T-helper 1 cell treated with Interleukin-12 subunit alpha and Interleukin-12 subunit beta and Interleukin-4 antibody, amounts not matched to agents 30 μg/mL and 1 μg/mL, for 36 hours (primary cell): ENCODE data around the gene CNDP2.

Experiments
- H3K27ac Mint-ChIP-seq: one replicate; pipeline ENCODE4 v1.8.0; 2021; ENCODE audit warnings: mild to moderate bottlenecking, mixed read lengths
- H3K27me3 Mint-ChIP-seq: one replicate; pipeline ENCODE4 v1.8.0; 2021; ENCODE audit warnings: low read depth, mixed read lengths
- H3K36me3 Mint-ChIP-seq: one replicate; pipeline ENCODE4 v1.8.0; 2021; ENCODE audit warnings: low read depth, mixed read lengths
- H3K4me1 Mint-ChIP-seq: one replicate; pipeline ENCODE4 v1.8.0; 2021; ENCODE audit warnings: low read depth, mixed read lengths
- H3K4me3 Mint-ChIP-seq: one replicate; pipeline ENCODE4 v1.8.0; 2021; ENCODE audit warnings: mild to moderate bottlenecking, moderate library complexity, mixed read lengths
- H3K9me3 Mint-ChIP-seq: one replicate; pipeline ENCODE4 v1.8.0; 2021; ENCODE audit warnings: mixed read lengths

The CNDP2 gene

DNA sequence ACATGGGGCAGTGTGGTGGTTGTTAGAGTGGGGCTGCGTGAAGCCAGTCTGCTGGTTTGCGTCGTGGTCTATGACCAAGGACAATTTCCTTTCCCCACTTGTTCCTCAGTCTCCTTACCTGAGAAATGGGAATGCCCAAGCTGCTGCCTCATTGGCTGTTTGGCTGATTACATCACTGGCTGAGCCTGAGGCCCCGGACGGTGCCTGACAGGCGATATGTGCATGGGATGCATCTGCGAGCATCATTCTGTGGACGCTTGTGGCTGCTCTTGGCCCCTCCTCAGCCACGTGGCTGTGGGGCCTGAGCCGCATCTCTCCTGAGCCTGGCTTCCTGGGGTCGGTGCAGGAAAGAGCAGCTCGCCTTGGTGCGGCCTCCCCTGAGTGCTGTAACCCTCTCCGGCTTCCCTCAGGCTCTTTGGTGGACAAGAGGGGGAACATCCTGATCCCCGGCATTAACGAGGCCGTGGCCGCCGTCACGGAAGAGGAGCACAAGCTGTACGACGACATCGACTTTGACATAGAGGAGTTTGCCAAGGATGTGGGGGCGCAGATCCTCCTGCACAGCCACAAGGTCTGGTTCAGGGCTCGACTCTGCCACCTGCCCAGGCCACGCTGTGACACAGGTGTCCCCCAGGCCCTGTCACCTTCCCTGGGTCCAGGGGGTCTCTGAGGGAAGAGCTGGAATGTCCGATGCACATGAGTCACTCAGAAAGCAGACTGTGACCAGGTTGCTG is 17.2 kb downstream of the CNDP2 start:
- Mint-ChIP-seq H3K27ac (no peak overlapping the region), H3K36me3 (peaks cover 37% of the 10 kb centered on the region), H3K4me3 (no peak overlapping the region), H3K9me3 (no peaks in the 10 kb centered on the region), H3K4me1 (no peaks in the 10 kb centered on the region), H3K27me3 (no peaks in the 10 kb centered on the region)

DNA sequence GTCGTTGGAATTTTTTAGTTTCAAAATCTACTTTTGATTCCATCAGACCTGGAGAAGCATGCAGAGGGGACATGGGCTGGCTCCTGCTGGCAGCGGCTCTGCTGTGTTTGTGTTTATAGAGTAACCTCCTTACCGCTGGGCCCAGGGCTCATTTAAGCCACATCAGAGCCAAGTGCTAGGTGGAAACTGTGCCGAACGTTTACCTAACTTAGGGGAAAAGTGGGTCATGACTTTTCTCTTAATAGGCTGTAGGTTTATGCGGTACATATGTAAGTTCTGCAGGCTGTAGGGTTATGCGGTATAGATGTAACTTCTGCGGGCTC is 17.7 kb downstream of the CNDP2 start:
- no peaks in the 10 kb centered on the region for H3K27me3 Mint-ChIP-seq
- H3K4me3 Mint-ChIP-seq = no peak overlapping the region
- H3K4me1 Mint-ChIP-seq = no peaks in the 10 kb centered on the region
- H3K9me3 Mint-ChIP-seq = no peaks in the 10 kb centered on the region
- no peak overlapping the region for H3K27ac Mint-ChIP-seq
- peaks cover 32% of the 10 kb centered on the region for H3K36me3 Mint-ChIP-seq

DNA sequence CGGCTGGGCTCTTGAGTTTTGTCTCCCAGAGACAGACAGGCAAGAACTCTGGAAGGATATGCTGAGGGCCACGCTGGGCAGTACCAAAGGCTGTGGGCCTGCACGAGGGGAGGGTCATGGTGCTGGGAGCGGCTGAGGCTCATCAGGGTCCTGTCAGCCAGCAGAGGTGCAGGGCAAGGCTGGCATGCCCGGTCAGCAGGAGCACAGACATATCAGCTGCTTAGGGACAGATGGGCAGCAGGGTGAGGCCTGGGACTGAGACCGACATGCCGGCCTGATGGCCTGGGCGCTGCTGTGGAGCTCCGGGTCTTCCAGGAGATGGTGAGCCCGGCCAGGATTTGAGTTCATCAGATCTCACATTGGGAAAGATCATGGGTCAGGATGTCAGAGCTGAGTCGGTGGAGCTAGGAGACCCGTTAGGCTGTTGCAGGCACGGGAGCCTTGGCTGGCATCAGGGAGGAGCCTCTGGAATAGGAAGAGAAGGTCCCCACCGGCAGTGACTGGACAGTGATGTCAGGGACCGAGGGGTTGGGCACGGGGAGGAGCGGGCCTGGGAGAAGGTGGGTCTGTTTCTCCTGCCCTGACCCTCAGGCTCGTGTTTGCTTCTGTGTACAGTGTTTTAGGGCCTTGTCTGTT is 18.8 kb downstream of the CNDP2 start:
- Mint-ChIP-seq H3K27ac (no peak overlapping the region), H3K4me3 (no peak overlapping the region), H3K27me3 (no peaks in the 10 kb centered on the region), H3K9me3 (no peaks in the 10 kb centered on the region), H3K4me1 (no peaks in the 10 kb centered on the region), H3K36me3 (peaks cover 32% of the 10 kb centered on the region)

DNA sequence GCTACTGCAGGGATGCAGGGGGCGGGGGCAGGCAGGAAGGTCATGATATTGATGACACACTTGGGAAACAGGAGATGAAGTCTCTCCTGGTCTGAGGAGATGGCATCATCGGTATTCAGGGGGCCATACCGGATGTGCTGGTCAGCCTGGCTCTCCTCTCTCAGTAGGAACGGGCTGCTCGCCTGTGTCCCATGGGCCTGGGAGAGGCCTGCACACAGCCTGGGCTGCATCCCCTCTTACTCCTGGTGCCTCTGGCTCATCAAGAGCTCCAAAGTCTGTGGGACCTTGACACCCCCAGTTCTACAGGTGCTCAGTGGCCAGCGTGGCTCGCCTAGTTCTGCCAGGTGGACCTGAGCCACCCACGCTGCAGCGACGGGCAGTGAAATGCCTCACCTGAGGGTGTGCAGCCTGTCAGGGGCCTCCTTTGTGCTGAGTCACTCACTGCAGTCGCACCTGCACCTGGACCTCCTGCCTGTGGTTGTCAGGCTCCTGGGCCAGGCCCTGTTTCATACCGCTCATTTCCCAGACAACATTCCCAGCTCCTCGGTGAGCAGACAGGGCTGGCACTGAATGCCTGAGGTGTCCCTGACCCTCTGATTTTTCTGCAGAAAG is 19.6 kb downstream of the CNDP2 start:
- Mint-ChIP-seq H3K9me3 (no peaks in the 10 kb centered on the region), H3K4me3 (no peak overlapping the region), H3K27me3 (no peaks in the 10 kb centered on the region), H3K27ac (no peak overlapping the region), H3K36me3 (peaks cover 36% of the 10 kb centered on the region), H3K4me1 (no peaks in the 10 kb centered on the region)

DNA sequence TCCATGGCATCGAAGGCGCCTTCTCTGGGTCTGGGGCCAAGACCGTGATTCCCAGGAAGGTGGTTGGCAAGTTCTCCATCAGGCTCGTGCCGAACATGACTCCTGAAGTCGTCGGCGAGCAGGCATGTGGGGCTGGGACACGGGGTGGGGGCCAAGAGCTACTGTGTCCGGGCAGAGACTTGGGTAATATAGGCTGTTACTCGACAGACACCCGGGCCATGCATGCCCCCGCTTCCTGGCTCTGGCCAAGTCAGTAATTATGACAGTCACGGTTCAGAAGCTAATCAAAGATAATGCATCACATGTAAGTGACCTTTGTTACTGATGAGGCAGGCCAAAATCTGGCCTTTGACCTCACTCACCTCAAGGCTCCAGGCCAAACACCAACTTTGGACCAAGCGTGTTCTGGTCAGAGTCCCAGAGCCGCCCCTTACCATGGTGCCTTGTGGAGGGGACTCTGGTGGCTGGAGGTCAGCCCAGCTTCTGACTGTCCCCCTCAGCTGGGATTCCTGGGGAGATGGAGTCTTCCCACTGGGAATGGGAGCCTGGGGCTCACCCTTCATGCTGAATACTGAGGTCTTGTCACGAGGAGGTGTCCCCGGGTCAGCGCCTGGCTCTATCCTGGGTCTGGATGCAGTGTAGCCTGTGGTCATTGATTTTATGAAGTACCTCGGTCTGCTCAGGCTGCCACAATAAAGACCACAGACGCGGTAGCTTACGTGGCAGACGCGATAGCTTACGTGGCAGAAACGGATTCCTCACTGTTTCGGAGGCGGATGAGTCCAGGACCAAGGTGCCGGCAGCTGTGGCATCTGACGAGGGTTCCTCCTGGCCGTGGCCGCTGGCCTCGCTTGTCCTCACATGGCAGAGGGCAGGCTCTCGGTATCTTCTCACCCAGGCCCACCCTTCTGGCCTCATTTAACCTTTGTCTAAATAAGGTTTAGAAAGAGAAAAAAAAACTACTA is 20.4 kb downstream of the CNDP2 start:
- Mint-ChIP-seq H3K36me3 (peaks cover 38% of the 10 kb centered on the region), H3K27ac (no peak overlapping the region), H3K4me1 (no peaks in the 10 kb centered on the region), H3K4me3 (no peak overlapping the region), H3K9me3 (no peaks in the 10 kb centered on the region), H3K27me3 (no peaks in the 10 kb centered on the region)

DNA sequence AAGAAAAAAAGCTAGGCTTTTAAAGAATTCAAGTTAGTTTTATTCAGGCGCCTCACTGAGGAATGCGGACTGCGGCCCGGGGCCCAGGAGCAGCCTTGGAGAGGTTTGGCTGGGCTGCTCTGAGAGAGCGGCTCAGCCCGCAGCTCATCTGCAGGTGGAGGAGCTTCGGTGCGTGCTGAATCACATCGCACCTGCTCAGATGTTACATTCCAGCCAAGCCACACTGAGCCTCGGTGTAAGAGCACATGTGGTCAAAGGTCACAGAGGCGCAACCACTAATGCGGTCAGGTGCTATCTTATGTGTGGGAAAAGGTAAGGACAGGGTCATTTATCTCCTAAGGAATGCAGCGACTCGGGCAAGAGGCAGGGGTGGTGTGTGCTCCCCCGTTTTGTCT is 21.1 kb downstream of the CNDP2 start:
- no peaks in the 10 kb centered on the region for H3K9me3 Mint-ChIP-seq
- no peak overlapping the region for H3K4me3 Mint-ChIP-seq
- no peaks in the 10 kb centered on the region for H3K4me1 Mint-ChIP-seq
- H3K27me3 Mint-ChIP-seq = no peaks in the 10 kb centered on the region
- H3K36me3 Mint-ChIP-seq = peaks cover 35% of the 10 kb centered on the region
- H3K27ac Mint-ChIP-seq = no peak overlapping the region

DNA sequence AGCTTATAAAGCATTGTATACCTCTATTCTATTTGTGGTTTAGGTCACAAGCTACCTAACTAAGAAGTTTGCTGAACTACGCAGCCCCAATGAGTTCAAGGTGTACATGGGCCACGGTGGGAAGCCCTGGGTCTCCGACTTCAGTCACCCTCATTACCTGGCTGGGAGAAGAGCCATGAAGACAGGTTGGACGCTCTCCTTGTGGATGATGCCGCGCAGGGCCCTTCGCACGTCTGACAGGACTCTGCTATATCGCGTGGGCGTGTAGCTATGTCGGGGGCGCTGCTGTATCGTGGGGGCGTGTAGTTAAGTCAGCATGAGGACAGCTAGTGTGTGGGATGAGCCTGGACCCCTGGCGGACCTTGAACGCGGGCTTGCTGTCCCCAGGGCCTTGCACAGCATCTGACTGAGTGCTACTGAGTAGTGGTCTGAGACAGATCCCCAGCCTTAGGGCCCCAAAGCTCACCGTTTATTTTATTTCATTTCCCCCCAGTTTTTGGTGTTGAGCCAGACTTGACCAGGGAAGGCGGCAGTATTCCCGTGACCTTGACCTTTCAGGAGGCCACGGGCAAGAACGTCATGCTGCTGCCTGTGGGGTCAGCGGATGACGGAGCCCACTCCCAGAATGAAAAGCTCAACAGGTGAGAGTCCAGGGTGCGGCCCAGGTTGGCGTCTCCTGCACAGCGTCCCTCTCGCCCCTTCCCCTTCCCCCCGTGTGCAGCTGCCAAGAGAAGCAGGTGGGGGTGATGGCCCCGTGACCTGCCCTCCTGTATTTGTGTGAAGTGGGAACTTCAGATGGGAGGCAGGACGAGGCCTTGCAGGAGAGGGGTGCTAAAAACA is 22.5 kb downstream of the CNDP2 start:
- H3K27me3 Mint-ChIP-seq = no peaks in the 10 kb centered on the region
- no peak overlapping the region for H3K27ac Mint-ChIP-seq
- no peak overlapping the region for H3K4me3 Mint-ChIP-seq
- H3K4me1 Mint-ChIP-seq = no peaks in the 10 kb centered on the region
- H3K9me3 Mint-ChIP-seq = no peaks in the 10 kb centered on the region
- H3K36me3 Mint-ChIP-seq = peaks cover 26% of the 10 kb centered on the region

DNA sequence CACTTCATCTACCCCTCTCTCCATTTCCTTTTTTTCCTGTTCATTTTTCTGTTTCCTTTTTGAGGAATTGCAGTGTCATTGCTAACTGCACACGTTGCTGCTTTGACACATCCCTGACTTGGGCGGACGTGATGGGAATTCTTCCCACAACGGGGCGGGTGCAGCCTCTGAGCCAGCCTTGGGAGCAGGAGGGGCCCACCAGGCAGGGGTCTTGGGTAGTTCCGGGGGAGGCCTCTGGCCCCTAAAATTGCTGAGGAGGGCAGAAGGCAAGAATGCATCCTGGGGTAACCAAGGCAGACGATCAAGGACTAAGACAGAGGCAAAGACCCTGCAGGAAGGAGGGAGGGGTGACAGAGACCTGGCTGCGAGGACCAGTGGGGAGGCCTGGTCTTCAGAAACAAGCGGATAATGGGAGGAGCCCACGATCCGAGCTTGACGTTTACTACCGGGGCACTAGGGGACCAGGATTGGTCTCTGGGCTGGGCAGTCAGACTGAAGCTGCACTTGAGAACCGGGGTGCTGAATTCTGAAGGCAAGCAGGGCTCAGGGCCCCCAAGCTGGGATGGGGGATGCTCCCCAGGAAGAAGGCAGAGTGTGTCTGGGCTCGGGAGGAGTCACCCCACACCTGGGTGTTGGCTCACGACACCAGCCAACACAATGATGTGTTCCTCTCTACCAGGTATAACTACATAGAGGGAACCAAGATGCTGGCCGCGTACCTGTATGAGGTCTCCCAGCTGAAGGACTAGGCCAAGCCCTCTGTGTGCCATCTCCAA is 23.3 kb downstream of the CNDP2 start:
- H3K27ac Mint-ChIP-seq = no peak overlapping the region
- no peaks in the 10 kb centered on the region for H3K9me3 Mint-ChIP-seq
- no peaks in the 10 kb centered on the region for H3K27me3 Mint-ChIP-seq
- peaks cover 26% of the 10 kb centered on the region for H3K36me3 Mint-ChIP-seq
- no peak overlapping the region for H3K4me3 Mint-ChIP-seq
- H3K4me1 Mint-ChIP-seq = no peaks in the 10 kb centered on the region

DNA sequence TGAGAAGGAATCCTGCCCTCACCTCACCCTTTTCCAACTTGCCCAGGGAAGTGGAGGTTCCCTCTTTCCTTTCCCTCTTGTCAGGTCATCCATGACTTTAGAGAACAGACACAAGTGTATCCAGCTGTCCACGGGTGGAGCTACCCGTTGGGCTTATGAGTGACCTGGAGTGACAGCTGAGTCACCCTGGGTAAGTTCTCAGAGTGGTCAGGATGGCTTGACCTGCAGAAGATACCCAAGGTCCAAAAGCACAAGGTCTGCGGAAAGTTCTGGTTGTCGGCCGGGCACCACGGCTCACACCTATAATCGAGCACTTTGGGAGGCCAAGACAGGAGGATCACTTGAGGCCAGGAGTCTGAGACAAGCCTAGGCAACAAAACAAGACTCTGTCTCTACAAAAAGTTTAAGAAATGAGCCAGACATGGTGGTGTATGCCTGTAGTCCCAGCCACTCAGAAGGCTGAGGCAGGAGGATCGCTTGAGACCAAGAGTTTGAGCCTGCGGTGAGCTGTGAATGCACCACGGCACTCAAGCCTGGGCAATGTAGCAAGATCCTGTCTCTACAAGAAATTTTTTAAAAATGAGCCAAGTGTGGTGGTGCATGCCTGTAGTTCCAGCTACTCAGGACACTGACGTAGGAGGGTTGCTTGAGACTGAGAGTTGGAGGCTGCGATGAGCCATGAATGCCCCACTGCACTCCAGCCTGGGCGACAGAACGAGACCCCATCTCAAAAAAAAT is 24.1 kb downstream of the CNDP2 start:
- H3K36me3 Mint-ChIP-seq = peaks cover 21% of the 10 kb centered on the region
- no peak overlapping the region for H3K4me3 Mint-ChIP-seq
- no peaks in the 10 kb centered on the region for H3K9me3 Mint-ChIP-seq
- H3K27ac Mint-ChIP-seq = no peak overlapping the region
- H3K27me3 Mint-ChIP-seq = no peaks in the 10 kb centered on the region
- no peaks in the 10 kb centered on the region for H3K4me1 Mint-ChIP-seq

DNA sequence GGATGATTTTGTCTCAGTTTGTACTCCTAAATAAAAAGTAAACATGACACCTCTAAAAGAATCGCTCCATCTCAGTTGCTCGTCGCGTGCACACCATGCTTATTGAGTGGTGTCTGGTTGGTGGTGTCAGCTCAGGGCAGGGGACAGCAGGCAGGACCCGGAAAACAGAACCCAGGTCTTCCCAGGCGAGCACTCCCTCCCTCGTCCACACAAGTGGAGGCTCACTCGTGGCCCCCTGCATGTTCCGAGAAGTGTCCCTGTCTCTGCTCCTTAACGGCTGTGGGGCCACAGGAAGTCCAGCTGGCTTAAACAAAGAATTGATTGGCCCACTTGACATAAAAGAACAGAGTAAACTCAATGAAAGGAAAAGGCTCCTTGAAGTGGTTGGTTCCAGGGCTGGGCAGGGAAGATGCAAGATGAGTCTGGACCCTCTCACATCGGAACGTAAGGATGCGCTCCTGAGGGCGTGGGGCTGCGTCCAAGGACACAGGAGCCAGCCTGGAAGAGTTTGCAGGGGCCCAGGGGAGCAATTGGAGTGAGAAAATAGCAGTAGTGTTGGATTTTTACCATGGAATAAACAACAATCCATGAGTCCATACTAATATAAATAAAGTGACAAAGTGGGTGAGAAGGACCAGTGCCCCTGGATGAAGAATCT is 25.0 kb downstream of the CNDP2 start:
- peaks cover under 1% of the 10 kb centered on the region for H3K27me3 Mint-ChIP-seq
- no peak overlapping the region for H3K27ac Mint-ChIP-seq
- H3K4me1 Mint-ChIP-seq = no peaks in the 10 kb centered on the region
- no peak overlapping the region for H3K4me3 Mint-ChIP-seq
- peaks cover 21% of the 10 kb centered on the region for H3K36me3 Mint-ChIP-seq
- H3K9me3 Mint-ChIP-seq = no peaks in the 10 kb centered on the region

DNA sequence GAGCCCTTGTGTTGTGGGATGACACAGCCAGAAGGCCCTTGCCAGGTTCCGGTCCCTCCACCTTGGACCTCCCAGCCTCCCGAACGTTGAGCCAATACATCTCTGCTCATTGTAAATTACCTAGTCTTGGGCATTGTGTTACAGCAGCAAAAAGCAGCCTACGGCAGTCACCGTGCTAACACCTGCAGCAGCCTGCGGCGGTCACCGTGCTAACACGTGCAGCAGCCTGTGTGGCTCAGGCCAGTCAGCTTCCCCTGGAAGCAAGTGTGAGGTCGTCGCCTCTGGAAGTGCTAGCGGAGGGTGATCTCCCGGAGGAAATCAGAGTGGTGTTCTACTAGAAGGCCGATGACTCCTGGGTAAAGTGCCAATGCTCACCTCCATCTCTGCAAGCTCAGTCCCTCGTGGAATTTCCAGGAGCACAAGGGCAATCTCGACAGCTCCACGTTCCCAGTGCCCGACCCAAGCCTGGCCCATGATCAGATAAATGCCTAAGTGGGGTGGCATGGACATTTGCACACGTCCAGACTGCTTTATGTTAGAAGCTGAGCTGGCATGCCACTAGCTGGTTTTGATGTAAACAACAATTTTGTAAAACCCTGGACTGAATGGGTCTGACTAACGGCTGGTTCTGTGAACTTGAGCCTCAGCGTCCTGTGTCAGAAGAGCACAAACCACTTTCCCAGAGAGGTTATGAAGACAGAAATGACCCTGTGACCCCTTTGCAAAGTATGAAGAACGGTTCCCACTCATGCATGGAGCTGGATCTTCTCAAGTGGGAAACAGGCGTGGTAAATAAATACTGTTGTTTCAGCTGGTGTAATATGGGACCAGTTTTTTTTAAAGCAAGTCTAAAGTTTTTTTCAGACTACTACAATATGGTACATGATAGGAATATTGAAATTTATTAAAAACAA is 26.7 kb downstream of the CNDP2 start:
- H3K4me1 Mint-ChIP-seq = no peaks in the 10 kb centered on the region
- H3K36me3 Mint-ChIP-seq = peaks cover 16% of the 10 kb centered on the region
- H3K27ac Mint-ChIP-seq = no peak overlapping the region
- H3K27me3 Mint-ChIP-seq = peaks cover 10% of the 10 kb centered on the region
- H3K4me3 Mint-ChIP-seq = no peak overlapping the region
- no peaks in the 10 kb centered on the region for H3K9me3 Mint-ChIP-seq

DNA sequence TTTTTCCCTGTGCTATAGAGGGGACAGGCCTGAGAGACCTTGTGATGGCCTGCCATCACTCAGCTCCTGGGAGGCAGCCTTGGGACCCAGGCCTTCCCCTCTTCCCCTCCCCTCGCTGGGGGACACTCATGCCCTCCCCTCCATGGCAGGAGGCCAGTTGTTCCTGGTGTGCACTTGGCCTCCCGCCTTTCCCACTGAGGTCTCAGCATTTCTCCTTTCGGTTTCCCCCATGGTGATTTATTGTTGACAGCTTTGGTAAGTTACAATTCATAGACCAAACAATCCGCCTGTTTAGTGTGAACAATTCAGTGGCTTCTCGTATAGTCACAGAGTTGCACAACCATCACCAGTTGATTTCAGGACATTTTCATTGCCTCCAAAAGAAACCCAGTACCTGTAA is 27.9 kb downstream of the CNDP2 start:
- peaks cover 10% of the 10 kb centered on the region for H3K27me3 Mint-ChIP-seq

More for the DNA sequence above, 27.9 kb downstream of the CNDP2 start:
- H3K27ac Mint-ChIP-seq = no peak overlapping the region
- peaks cover 16% of the 10 kb centered on the region for H3K36me3 Mint-ChIP-seq
- H3K4me1 Mint-ChIP-seq = no peaks in the 10 kb centered on the region
- H3K4me3 Mint-ChIP-seq = no peak overlapping the region
- H3K9me3 Mint-ChIP-seq = no peaks in the 10 kb centered on the region
